PC-9 (cell line): ENCODE measurements around the gene MPND. TPM values are rescaled to one million over a fixed set of nuclear protein-coding genes. Genes with fewer than 3 reads are reported as not detected.

Experiments used
- BruUV-seq: library from RNA; stranded (reverse); fragments of 400-500 nt; replicated peaks from 2 replicates; lab custom pipeline; 2021; lab: Mats Ljungman, UMichigan
- CTCF ChIA-PET: fragments of 300-600 bp; sonication (Branson Sonifier 250); formaldehyde crosslinking; loops from one replicate; lab custom pipeline; 2022; ENCODE audit warnings: antibody characterized with exemption; lab: Charles Lee
- POLR2A ChIA-PET: fragments of 300-600 bp; sonication (Branson Sonifier 250); formaldehyde crosslinking; loops from one replicate; lab custom pipeline; 2022; ENCODE audit warnings: antibody characterized with exemption; ENCODE audit not compliant: unreplicated experiment; lab: Charles Lee
- DNase-seq, 2 experiments: peaks; one replicate each; pipeline versions ENCODE4 v3.0.0 to v3.0.0-alpha.2; 2015 to 2022; ENCODE audit warnings: mixed read lengths in 1 of 2
- H2AFZ ChIP-seq: fragments of 200-600 bp; sonication (generic); 2 replicates; pipeline ENCODE4 v1.8.1; 2017; ENCODE audit warnings: antibody characterized with exemption
- H3F3A ChIP-seq: fragments of 200-600 bp; sonication (generic); 2 replicates; pipeline ENCODE4 v1.8.1; 2017; ENCODE audit warnings: antibody characterized with exemption, mild to moderate bottlenecking, low read depth; ENCODE audit not compliant: insufficient read depth
- H3K27ac ChIP-seq: fragments of 200-600 bp; sonication (generic); 2 replicates; pipeline ENCODE4 v1.6.1; 2016; ENCODE audit warnings: mixed run types
- H3K27me3 ChIP-seq: fragments of 200-600 bp; sonication (generic); 2 replicates; pipeline ENCODE4 v1.6.1; 2016; ENCODE audit warnings: low read depth, mixed run types; ENCODE audit not compliant: insufficient read depth
- H3K36me3 ChIP-seq: fragments of 200-600 bp; sonication (generic); 2 replicates; pipeline ENCODE4 v1.6.1; 2016; ENCODE audit warnings: low read depth, mixed run types
- H3K4me1 ChIP-seq: fragments of 200-600 bp; sonication (generic); replicated peaks from 2 replicates; pipeline ENCODE4 v1.6.1; 2016; ENCODE audit warnings: mixed run types; ENCODE audit not compliant: insufficient read depth
- H3K4me2 ChIP-seq: fragments of 200-600 bp; sonication (generic); 2 replicates; pipeline ENCODE4 v1.6.1; 2017; ENCODE audit warnings: mixed run types
- H3K4me3 ChIP-seq: fragments of 200-600 bp; sonication (generic); 2 replicates; pipeline ENCODE4 v1.6.1; 2016; ENCODE audit warnings: mixed run types
- H3K79me2 ChIP-seq: fragments of 200-600 bp; sonication (generic); 2 replicates; pipeline ENCODE4 v1.6.1; 2017; ENCODE audit warnings: low read depth, mixed run types
- H3K9me2 ChIP-seq: fragments of 200-600 bp; sonication (generic); 2 replicates; pipeline ENCODE4 v1.8.1; 2017; ENCODE audit warnings: mild to moderate bottlenecking; ENCODE audit not compliant: insufficient read depth
- H3K9me3 ChIP-seq: fragments of 200-600 bp; sonication (generic); 2 replicates; pipeline ENCODE4 v1.8.1; 2016; ENCODE audit warnings: low read depth; ENCODE audit not compliant: insufficient read depth
- H4K20me1 ChIP-seq: fragments of 200-600 bp; sonication (generic); 2 replicates; pipeline ENCODE4 v1.8.1; 2017; ENCODE audit not compliant: insufficient read depth
- EZH2 ChIP-seq: fragments of 200-600 bp; sonication (generic); IDR thresholded peaks from 2 replicates; pipeline ENCODE4 v1.8.0; 2017; ENCODE audit warnings: antibody characterized with exemption, low read depth
- intact Hi-C: fragments of 100-400 bp; cut with micrococcal nuclease; formaldehyde crosslinking; loops from one replicate; pipeline ENCODE4 v1.10.0; 2022; ENCODE audit not compliant: unreplicated experiment
- total RNA-seq: library from RNA; stranded (reverse); gene quantifications from 2 replicates; pipeline ENCODE4 v1.2.3, GENCODE V29; 2021
- TF ChIP-seq, protein P1 (sequence below): fragments of 200-600 bp; sonication (generic); conservative IDR thresholded peaks from 2 replicates; pipeline ENCODE4 v1.6.1; 2017; ENCODE audit warnings: mixed run types, antibody characterized with exemption, mild to moderate bottlenecking, moderate library complexity

MPND gene
- total RNA-seq, 1 experiment from 2014 or later, result 12.6 TPM

DNA sequence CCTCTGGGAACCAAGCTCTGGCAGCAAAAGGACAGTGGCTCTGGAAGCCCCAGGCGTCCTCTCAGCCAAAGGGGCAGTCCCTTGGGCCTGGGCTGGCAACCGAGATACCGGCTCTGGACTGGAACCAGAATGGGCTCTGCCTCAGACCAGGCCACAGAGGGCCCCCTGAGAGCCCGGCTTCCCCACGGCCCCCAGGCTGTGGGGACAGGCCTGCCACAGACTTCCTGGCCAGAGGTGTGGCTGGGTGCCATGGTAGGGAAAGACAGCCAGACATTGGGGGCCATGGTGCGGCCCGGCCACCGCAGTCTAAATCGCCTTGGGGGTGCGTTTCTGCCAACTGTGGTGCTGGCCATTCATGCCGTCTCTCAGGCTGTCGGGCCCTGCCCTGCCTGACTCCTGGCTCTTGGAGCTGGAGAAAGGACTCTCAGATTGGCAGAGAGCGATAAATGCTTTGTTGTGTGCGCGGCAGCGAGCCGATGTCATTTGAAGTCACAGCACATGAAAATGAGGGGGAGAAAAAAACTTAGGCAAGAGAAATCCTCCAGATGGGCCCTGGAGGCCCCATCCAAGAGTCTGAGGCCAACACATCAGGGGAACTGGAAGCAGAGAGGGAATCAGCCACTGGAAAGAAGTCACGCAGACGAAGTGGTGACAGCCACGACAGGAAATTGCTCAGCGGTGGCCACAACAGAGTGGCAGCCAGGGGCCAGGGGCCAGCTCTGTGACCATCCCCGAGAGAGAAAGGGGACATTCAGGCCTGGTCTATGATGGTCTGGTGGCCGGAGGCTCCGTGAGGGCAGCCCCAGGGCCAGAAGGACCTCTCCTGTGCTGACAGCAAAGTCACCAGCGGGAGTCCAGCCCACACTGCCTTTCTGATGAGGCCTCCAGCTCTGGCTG lies 30.5 kb downstream of the MPND start:
- H3K4me3 ChIP-seq, result no peak overlapping the region
- no peak overlapping the region for H2AFZ ChIP-seq
- H3K27me3 ChIP-seq, result no peaks in the 10 kb centered on the region
- no peak for TF ChIP-seq EZH2
- TF ChIP-seq, protein P1, sequence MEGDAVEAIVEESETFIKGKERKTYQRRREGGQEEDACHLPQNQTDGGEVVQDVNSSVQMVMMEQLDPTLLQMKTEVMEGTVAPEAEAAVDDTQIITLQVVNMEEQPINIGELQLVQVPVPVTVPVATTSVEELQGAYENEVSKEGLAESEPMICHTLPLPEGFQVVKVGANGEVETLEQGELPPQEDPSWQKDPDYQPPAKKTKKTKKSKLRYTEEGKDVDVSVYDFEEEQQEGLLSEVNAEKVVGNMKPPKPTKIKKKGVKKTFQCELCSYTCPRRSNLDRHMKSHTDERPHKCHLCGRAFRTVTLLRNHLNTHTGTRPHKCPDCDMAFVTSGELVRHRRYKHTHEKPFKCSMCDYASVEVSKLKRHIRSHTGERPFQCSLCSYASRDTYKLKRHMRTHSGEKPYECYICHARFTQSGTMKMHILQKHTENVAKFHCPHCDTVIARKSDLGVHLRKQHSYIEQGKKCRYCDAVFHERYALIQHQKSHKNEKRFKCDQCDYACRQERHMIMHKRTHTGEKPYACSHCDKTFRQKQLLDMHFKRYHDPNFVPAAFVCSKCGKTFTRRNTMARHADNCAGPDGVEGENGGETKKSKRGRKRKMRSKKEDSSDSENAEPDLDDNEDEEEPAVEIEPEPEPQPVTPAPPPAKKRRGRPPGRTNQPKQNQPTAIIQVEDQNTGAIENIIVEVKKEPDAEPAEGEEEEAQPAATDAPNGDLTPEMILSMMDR, result no peak
- CTCF ChIA-PET, result no interaction called here
- POLR2A ChIA-PET, result no interaction called here
- H3K27ac ChIP-seq, result peak overlapping the region; percentile 95
- H3K9me2 ChIP-seq, result no peaks in the 10 kb centered on the region
- H4K20me1 ChIP-seq, result peaks cover 3% of the 10 kb centered on the region
- peaks cover 47% of the 10 kb centered on the region for H3F3A ChIP-seq
- peaks cover 56% of the 10 kb centered on the region for H3K4me1 ChIP-seq
- peak overlapping the region; percentile 80 for H3K4me2 ChIP-seq
- peaks cover 29% of the 10 kb centered on the region for H3K79me2 ChIP-seq
- no peaks in the 10 kb centered on the region for H3K36me3 ChIP-seq
- DNase-seq, result no peak
- TSS peak; percentile 67 for BruUV-seq
- H3K9me3 ChIP-seq, result no peaks in the 10 kb centered on the region
- intact Hi-C loops, result loop anchor here (2.0 to 10.0 kb wide), 2 partner anchors 15 to 351 kb away; partner anchors contain the start of gene DPP9

DNA sequence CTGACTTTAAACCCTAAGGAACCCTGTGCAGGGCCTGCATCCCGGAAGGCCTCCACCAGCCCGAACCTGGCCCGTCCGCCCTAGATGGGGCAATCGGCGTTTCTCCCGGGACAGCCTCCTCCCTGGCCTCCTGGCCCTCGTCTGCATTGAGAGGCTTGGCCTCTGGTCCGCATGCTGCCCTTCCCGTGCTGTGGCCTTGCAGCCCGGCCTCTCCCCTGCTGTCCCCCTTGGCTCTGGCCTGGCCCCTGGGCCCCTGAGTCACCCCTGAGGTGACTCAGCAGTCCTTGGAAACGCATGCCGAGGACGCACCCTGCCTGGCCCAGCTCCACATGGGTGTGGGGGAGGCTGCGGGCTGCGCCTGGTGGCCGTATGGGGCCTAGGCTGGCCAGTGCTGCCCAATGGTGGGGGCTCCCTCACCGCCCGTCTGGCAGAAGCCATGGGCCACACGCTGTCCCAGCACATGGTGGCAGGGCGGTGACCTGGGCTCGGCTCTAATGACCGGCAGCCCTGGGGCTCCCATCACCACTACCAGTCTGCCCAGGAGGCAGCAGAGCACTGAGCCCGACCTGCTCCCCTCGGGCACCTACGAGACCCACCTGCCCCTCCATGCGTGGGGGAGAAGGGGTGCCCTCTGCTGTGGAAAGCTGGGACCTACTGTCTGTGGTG lies 31.3 kb downstream of the MPND start:
- H4K20me1 ChIP-seq, result peaks cover 9% of the 10 kb centered on the region
- H3K9me3 ChIP-seq, result no peaks in the 10 kb centered on the region
- BruUV-seq, result no TSS peak
- CTCF ChIA-PET, result interaction anchor here (0.8 to 1.1 kb wide), 2 partner anchors 14 to 27 kb away, joined by 3 to 5 read pairs; partner anchors contain the start of gene CHAF1A
- POLR2A ChIA-PET, result interaction anchor here (0.7 kb wide), 4 partner anchors 32 to 612 kb away, joined by 3 to 5 read pairs (median 3); partner anchors contain the start of gene MRPL54
- peak; percentile 84 to 87 for DNase-seq
- H3F3A ChIP-seq, result peaks cover 51% of the 10 kb centered on the region
- TF ChIP-seq, protein P1, result 0 out of 2 replicates have a peak, but pooled peaks have one; percentile 23
- no peak for TF ChIP-seq EZH2
- H2AFZ ChIP-seq, result no peak overlapping the region
- H3K27me3 ChIP-seq, result no peaks in the 10 kb centered on the region
- peak overlapping the region; percentile 42; the same call in 1 of the 2 replicates for H3K4me3 ChIP-seq
- intact Hi-C loops, result loop anchor here (1.0 to 10.0 kb wide), 4 partner anchors 14 to 387 kb away; partner anchors contain the start of genes DPP9, EEF2 and SH3GL1
- peaks cover 62% of the 10 kb centered on the region for H3K4me1 ChIP-seq
- peaks cover 30% of the 10 kb centered on the region for H3K79me2 ChIP-seq
- H3K9me2 ChIP-seq, result no peaks in the 10 kb centered on the region
- no peaks in the 10 kb centered on the region for H3K36me3 ChIP-seq
- peak overlapping the region; percentile 95 for H3K27ac ChIP-seq
- H3K4me2 ChIP-seq, result peak overlapping the region; percentile 80
